Smooth muscle cell (in vitro differentiated cells): ENCODE results near the gene KIR3DL1. TPM values are rescaled to one million over a fixed set of nuclear protein-coding genes. Genes with fewer than 3 reads are reported as not detected.
"Not testable (repeated sequence)": the region's sequence is repeated elsewhere in the genome, so short reads cannot be mapped to it uniquely, and the experiment has no call there.

Experiments used
- DNase-seq: peaks from one replicate; lab custom pipeline; 2025; ENCODE audit not compliant: unreplicated experiment; lab: John Stamatoyannopoulos, UW
- H2AFZ ChIP-seq: fragments of 200-600 bp; sonication (generic); 2 replicates; pipeline ENCODE4 v1.6.0; 2016; ENCODE audit warnings: antibody characterized with exemption, low read depth, mild to moderate bottlenecking
- H3F3A ChIP-seq: fragments of 200-600 bp; sonication (generic); 2 replicates; pipeline ENCODE4 v1.6.0; 2017; ENCODE audit warnings: antibody characterized with exemption, low read depth
- H3K27ac ChIP-seq: fragments of 200-600 bp; sonication (generic); 2 replicates; pipeline ENCODE4 v1.5.1; 2016; ENCODE audit warnings: low read depth, mild to moderate bottlenecking
- H3K27me3 ChIP-seq: fragments of 200-600 bp; sonication (generic); 2 replicates; pipeline ENCODE4 v1.6.1; 2016; ENCODE audit warnings: low read depth, mild to moderate bottlenecking
- H3K36me3 ChIP-seq: fragments of 200-600 bp; sonication (generic); 2 replicates; pipeline ENCODE4 v1.5.1; 2016; ENCODE audit warnings: low read depth
- H3K4me1 ChIP-seq: fragments of 200-600 bp; sonication (generic); 2 replicates; pipeline ENCODE4 v1.5.1; 2016; ENCODE audit warnings: low read depth
- H3K4me2 ChIP-seq: fragments of 200-600 bp; sonication (generic); 2 replicates; pipeline ENCODE4 v1.6.0; 2016; ENCODE audit warnings: mild to moderate bottlenecking
- H3K4me3 ChIP-seq: fragments of 200-600 bp; sonication (generic); 2 replicates; pipeline ENCODE4 v1.5.1; 2016; ENCODE audit warnings: mild to moderate bottlenecking
- H3K79me2 ChIP-seq: fragments of 200-600 bp; sonication (generic); 2 replicates; pipeline ENCODE4 v1.6.0; 2016; ENCODE audit warnings: low read depth, mild to moderate bottlenecking
- H3K9ac ChIP-seq: fragments of 200-600 bp; sonication (generic); 2 replicates; pipeline ENCODE4 v1.6.0; 2016; ENCODE audit warnings: low read depth
- H3K9me3 ChIP-seq: fragments of 200-600 bp; sonication (generic); replicated peaks from 2 replicates; pipeline ENCODE4 v1.5.1; 2016; ENCODE audit warnings: low read depth
- H4K20me1 ChIP-seq: fragments of 200-600 bp; sonication (generic); 2 replicates; pipeline ENCODE4 v1.6.0; 2016; ENCODE audit warnings: low read depth
- WGBS: methylation state at CpG from one replicate; pipeline ENCODE4 v1.1.7; 2016; ENCODE audit warnings: low lambda C conversion rate; 5-methylcytosine and 5-hydroxymethylcytosine counted together
- polyA plus RNA-seq: library from polyadenylated mRNA; unstranded; fragments of >200 nt; fragmentation: Nextera tagmentation; extraction: Ambion mirVana; gene quantifications from 2 replicates; pipeline ENCODE4 v1.2.1, GENCODE V29; 2016
- total RNA-seq: library from RNA; depleted of rRNA; stranded (reverse); fragments of >200 nt; gene quantifications from 2 replicates; pipeline ENCODE4 v1.2.3, GENCODE V29; 2014
- TF ChIP-seq, protein P1 (sequence below): fragments of 200-600 bp; sonication (generic); IDR thresholded peaks from 2 replicates; pipeline ENCODE4 v1.5.1; 2017; ENCODE audit warnings: borderline replicate concordance, mild to moderate bottlenecking, antibody characterized with exemption; ENCODE audit not compliant: insufficient read depth, poor library complexity, severe bottlenecking

The KIR3DL1 gene
- total and polyA plus RNA-seq, 2 experiments from 2014 or later, result not detected

DNA sequence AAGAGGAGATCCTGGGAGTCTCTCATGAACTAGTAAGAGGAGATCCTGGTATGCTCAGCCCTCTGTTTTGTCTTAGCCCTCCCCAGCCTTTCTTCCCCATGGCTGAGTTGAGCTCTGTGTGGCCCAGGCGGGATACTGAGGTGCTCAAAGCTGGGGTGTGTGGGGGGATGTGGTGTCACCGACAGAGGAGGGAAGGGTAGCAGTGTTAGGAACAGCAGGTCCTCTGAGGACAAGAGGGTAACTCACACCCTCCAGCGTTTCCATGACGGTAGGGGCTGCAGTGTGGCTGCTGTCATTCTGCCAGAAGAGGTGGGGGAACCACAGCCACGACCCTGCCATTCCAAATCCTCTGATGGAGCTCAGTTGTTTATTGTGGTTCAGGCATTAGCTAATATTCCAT lies 12.2 kb upstream of the KIR3DL1 start:
- no peak overlapping the region for H3K4me3 ChIP-seq
- no peak overlapping the region for H3K27ac ChIP-seq
- H3K27me3 ChIP-seq, result no peaks in the 10 kb centered on the region
- no peaks in the 10 kb centered on the region for H3K79me2 ChIP-seq
- H3K4me1 ChIP-seq, result no peaks in the 10 kb centered on the region
- H3K9me3 ChIP-seq, result peaks cover 5% of the 10 kb centered on the region
- no peaks in the 10 kb centered on the region for H3F3A ChIP-seq
- no peak overlapping the region for H2AFZ ChIP-seq
- TF ChIP-seq, protein P1, sequence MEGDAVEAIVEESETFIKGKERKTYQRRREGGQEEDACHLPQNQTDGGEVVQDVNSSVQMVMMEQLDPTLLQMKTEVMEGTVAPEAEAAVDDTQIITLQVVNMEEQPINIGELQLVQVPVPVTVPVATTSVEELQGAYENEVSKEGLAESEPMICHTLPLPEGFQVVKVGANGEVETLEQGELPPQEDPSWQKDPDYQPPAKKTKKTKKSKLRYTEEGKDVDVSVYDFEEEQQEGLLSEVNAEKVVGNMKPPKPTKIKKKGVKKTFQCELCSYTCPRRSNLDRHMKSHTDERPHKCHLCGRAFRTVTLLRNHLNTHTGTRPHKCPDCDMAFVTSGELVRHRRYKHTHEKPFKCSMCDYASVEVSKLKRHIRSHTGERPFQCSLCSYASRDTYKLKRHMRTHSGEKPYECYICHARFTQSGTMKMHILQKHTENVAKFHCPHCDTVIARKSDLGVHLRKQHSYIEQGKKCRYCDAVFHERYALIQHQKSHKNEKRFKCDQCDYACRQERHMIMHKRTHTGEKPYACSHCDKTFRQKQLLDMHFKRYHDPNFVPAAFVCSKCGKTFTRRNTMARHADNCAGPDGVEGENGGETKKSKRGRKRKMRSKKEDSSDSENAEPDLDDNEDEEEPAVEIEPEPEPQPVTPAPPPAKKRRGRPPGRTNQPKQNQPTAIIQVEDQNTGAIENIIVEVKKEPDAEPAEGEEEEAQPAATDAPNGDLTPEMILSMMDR, result no peak
- no peaks in the 10 kb centered on the region for H4K20me1 ChIP-seq
- H3K36me3 ChIP-seq, result no peaks in the 10 kb centered on the region
- H3K4me2 ChIP-seq, result no peak overlapping the region
- H3K9ac ChIP-seq, result no peak overlapping the region
- 63% methylated on average over 5 of the region's 5 CpGs for WGBS
- no peak for DNase-seq

DNA sequence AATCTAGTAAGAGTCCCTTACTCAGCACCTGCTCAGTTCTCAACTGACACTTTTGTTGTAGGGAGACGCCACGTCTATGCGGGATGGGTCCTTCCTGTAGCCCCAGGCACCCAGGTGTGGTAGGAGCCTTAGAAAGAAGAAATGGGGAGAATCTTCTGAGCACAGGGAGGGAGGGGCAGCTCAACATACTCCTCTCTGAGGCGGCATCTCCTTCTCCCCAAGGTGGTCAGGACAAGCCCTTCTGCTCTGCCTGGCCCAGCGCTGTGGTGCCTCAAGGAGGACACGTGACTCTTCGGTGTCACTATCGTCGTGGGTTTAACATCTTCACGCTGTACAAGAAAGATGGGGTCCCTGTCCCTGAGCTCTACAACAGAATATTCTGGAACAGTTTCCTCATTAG lies 11.7 kb upstream of the KIR3DL1 start:
- Histone ChIP-seq H3K4me2 (no peak overlapping the region), H3K36me3 (no peaks in the 10 kb centered on the region), H3K79me2 (no peaks in the 10 kb centered on the region), H3K9ac (no peak overlapping the region), H3K4me3 (no peak overlapping the region), H3K9me3 (peaks cover 5% of the 10 kb centered on the region), H4K20me1 (no peaks in the 10 kb centered on the region), H3K4me1 (no peaks in the 10 kb centered on the region), H3K27ac (no peak overlapping the region), H2AFZ (no peak overlapping the region), H3F3A (no peaks in the 10 kb centered on the region), H3K27me3 (no peaks in the 10 kb centered on the region)
- 79% methylated on average over 10 of the region's 10 CpGs for WGBS
- TF ChIP-seq, protein P1, result no peak
- DNase-seq, result no peak

DNA sequence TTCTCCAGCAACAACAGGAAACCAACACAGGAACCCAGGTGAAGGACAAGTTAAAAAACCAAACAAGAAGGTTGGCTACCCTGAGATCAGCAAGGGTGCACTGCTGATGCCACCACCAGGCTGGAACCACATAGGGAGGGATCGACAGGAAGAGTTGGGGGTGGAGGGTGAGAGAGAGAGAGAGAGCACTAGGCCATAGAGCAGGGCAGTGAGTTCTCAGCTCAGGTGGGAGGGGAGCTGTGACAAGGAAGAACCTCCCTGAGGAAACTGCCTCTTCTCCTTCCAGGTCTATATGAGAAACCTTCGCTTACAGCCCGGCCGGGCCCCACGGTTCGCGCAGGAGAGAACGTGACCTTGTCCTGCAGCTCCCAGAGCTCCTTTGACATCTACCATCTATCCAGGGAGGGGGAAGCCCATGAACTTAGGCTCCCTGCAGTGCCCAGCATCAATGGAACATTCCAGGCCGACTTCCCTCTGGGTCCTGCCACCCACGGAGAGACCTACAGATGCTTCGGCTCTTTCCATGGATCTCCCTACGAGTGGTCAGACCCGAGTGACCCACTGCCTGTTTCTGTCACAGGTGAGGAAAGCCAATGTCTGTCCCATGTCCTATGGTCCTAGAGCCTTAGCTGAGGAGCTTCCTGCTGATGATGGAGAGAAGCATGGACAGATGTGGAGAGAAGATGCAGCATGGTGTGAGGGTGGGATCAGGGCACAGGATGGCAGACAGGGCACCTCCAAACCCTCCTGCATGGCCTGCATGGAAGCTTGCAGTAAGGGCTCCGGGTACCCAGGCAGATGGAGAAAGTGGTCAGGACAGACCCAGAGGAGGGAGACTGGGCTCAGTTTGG lies 10.4 kb upstream of the KIR3DL1 start:
- TF ChIP-seq, protein P1, result no peak
- Histone ChIP-seq H3K79me2 (no peaks in the 10 kb centered on the region), H3K4me1 (no peaks in the 10 kb centered on the region), H3F3A (no peaks in the 10 kb centered on the region), H3K9me3 (peaks cover 5% of the 10 kb centered on the region), H3K4me2 (no peak overlapping the region), H2AFZ (no peak overlapping the region), H3K9ac (no peak overlapping the region), H3K27ac (no peak overlapping the region), H4K20me1 (no peaks in the 10 kb centered on the region), H3K4me3 (no peak overlapping the region), H3K27me3 (no peaks in the 10 kb centered on the region), H3K36me3 (no peaks in the 10 kb centered on the region)
- 79% methylated on average over 14 of the region's 14 CpGs for WGBS
- DNase-seq, result no peak

DNA sequence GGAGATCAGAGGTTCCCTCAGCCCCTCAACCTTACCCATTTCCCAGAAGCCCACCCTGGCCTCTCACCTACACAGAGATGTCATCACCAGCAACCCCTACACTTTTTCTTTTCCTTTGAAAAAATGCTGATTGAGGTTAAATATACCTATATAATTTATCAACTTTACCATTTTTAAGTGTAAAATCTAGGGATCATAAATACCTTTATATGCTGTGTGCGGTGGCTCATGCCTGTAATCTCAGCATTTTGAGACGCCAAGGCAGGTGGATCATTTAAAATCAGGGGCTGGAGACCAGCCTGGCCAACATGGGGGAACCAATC lies 9.8 kb upstream of the KIR3DL1 start:
- H3K27ac ChIP-seq, result no peak overlapping the region
- 63% methylated on average over 2 of the region's 2 CpGs for WGBS

DNA sequence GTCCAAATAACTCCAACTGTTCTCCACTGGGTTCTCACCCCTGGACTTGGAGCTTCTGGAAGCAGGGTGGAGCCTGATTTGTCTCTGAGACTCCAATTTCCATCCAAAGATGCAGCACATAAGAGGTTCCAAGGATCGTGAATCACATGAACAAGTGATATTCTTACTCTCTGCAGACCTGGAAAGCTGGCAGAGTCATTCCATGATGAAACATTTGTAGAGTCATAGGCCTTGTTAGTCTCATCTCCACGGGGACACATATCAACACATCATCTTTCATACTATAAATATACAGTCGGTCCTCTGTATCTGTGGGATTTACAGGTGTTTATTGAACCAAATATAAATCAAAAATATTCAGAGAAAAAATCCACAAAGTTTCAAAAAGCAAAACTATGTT lies 1.7 kb upstream of the KIR3DL1 start:
- not testable (repeated sequence) for H3K4me1 ChIP-seq, H3K9me3 ChIP-seq, DNase-seq, H3K79me2 ChIP-seq, H3F3A ChIP-seq, H2AFZ ChIP-seq, H3K4me3 ChIP-seq, H3K36me3 ChIP-seq, H3K9ac ChIP-seq, H4K20me1 ChIP-seq, H3K27me3 ChIP-seq, H3K27ac ChIP-seq, H3K4me2 ChIP-seq
- WGBS, result 51% methylated on average over 3 of the region's 3 CpGs

More for the DNA sequence above, 9.8 kb upstream of the KIR3DL1 start:
- H3K4me2 ChIP-seq, result no peak overlapping the region
- DNase-seq, result no peak
- no peaks in the 10 kb centered on the region for H3K79me2 ChIP-seq
- H3F3A ChIP-seq, result no peaks in the 10 kb centered on the region
- H3K4me1 ChIP-seq, result no peaks in the 10 kb centered on the region
- H4K20me1 ChIP-seq, result no peaks in the 10 kb centered on the region
- no peaks in the 10 kb centered on the region for H3K27me3 ChIP-seq
- peaks cover 5% of the 10 kb centered on the region for H3K9me3 ChIP-seq
- H3K36me3 ChIP-seq, result no peaks in the 10 kb centered on the region
- TF ChIP-seq, protein P1, result no peak
- no peak overlapping the region for H3K4me3 ChIP-seq
- no peak overlapping the region for H3K9ac ChIP-seq
- H2AFZ ChIP-seq, result no peak overlapping the region
